HPDE6-E6E7 (cell line): ENCODE data around the gene LINGO3.

Source experiments
- DNase-seq: peaks from one replicate; pipeline ENCODE4 v3.0.0; 2011; ENCODE audit warnings: missing footprints; ENCODE audit errors: extremely low spot score

The LINGO3 gene

GRCh38 chr19:2328401-2329148, 20.6 kb upstream of the LINGO3 start, which contains the start of the genes LSM7 and SPPL2B:
TSS of gene LSM7 (minus strand) at chr19:2328586. CDS start at chr19:2328566, 20 bp downstream.
TSS of gene SPPL2B (plus strand) at chr19:2328684. CDS start at chr19:2328710, 26 bp downstream.
- DNase-seq: peak; percentile 95

DNA sequence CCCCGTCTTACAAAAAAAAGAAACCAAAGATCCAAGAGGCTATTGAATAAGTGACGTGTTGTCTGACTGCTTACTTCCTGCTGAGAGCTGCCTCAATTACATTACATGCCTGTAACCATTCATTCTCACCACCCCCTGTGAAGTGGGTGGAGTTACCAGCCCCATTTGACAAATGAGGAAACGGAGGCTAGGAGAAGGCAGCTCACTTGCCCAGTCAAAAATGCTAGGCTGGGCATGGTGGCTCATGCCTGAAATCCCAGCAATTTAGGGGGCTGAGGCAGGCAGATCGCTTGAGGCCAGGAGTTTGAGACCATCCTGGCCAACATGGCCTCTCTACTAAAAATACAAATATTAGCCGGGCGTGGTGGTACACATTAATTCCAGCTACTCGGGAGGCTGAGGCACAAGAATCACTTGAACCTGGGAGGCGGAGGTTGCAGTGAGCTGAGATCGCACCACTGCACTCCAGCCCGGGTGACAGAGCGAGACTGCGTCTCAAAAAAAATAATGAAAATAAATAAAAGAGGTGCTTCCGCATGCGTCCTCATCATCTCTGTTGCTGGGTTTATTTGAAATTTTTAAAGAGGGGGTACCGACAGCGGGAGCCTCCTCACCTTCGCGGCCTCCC, 19.9 kb upstream of the LINGO3 start:
- DNase-seq: peak; percentile 49

DNA sequence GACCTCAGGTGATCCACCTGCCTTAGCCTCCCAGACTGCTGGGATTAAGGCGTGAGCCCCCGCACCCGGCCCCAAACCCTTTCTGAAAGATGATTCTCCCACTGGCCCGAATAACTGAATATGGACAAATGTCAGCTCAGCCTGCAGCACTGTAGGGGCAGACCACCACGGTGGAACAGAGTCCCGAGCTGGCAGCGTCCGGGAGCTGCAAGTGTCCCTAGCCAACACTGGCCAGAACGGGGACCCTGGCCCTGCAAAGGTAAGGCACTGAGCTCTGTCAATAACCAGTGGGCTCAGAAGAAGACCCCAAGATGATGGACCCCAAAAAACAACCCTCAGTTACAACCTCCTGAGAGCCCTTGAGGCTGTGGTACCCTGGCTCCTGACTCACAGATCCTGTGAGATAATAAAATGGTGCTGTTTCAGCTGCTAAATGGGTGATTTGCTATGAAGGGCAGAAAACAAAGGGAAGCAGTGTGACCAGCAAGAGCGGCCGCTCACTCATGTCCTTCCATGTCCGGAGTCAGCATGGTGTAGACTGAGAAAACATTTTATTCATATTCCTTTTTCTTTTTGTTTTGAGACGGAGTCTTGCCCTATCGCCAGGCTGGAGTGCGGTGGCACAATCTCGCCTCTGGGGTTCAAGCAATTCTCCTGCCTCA, 18.9 kb upstream of the LINGO3 start:
- DNase-seq: no peak

- DNase-seq: no peak
Measured at GRCh38 chr19:2325281-2326046, 17.5 kb upstream of the LINGO3 start.

DNA sequence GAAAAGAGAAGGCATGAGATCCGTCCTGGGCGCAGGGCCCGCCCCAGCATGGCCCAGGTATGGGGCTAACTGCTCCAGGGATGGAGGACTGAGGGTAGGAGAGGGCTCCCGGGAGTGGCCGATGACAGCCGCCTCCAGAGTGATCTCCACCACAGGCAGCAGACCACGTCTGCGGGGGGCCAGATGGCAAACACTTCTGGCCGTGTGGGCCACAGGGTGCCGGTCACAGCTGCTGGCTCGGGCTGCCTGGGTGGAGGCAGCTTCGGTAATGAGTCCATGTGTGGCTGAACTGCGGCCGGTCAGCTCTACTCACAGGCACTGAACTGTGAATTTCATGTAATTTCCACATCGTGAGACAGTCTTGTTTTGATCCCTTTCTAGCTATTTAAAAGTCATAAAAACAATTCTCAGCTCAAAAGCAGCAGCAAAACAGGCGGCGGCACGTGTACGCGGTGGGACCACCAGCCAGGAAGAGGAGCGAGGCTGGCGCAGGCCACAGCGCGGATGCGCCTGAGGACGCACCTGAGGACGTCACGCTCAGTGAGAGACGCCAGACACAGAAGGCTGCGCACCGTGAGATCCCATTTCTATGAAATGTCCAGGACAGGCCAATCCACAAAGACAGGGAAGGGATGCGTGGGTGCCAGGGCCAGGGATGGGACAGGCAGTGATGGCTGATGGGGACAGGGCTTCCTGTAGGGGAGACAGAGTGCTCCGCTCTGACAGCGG, 16.4 kb upstream of the LINGO3 start:
- no peak for DNase-seq

- DNase-seq: no peak
Measured at GRCh38 chr19:2323707-2324106, 15.8 kb upstream of the LINGO3 start.

GRCh38 chr19:2321565-2322283, 13.8 kb upstream of the LINGO3 start:
- no peak for DNase-seq

- DNase-seq: no peak
Measured at GRCh38 chr19:2320939-2321338, 13.0 kb upstream of the LINGO3 start.

DNA sequence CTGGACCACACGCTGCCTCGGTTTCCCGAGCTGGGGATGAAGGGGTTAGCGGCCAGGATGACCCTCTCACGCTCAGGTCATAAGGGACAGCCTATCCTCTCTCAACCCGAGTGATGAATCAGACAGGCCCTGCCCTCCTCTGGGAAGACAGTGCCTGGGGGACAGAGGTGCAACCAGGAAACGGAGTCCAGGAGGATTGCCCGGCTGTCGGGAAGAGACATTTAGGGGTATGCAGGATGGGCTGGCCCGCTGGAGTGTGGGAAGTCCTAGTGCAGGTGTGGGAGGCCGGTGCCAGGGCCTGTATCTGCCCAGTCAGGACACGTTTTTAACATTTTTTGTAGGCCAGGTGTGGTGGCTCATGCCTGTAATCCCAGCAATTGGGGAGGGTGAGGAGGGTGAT, 12.1 kb upstream of the LINGO3 start:
- DNase-seq: peak; percentile 66

DNA sequence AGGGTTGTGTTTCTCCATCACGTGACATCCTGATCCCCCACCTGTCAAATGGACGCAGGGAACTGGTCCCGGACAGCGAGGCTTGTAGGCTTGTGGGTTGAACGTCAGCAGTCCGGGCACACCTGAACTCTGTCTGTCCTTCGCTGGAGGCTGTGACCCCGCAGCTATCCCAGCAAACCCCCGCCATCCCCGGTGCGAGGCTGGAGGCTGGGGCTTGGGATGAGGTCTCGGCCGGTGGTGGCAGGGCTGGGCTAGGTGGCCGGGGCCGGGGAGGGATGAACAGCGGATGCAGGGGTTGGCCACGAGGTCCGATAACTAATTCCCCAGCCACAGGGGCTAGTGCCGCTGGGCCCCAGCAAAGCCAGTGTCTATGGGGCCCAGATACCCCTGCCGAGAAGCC, 11.6 kb upstream of the LINGO3 start:
- no peak for DNase-seq

- DNase-seq: no peak
Measured at GRCh38 chr19:2318923-2319322, 11.0 kb upstream of the LINGO3 start.

- no peak for DNase-seq
Measured at GRCh38 chr19:2317756-2318155, 9.8 kb upstream of the LINGO3 start.

DNA sequence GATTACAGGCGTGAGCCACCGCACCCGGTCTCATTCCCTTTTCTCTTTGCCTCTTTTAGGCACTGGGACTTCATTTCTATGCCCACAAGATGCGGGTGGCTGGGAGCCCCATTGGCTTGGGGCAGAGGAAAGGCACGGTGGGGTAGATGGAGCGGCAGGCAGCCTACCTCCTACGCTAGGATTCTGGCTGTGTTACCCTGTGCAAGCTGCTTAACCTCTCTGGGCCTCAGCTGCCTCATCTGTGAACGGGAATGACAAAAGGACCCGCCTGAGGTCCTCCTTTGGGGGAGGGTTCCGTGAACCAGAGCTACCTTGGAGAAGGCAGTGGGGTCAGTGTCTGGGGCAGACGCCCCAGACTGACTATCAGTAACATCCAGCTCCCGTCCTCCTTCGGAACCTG, 9.3 kb upstream of the LINGO3 start:
- no peak for DNase-seq

- DNase-seq: no peak
Measured at GRCh38 chr19:2315818-2316353, 7.9 kb upstream of the LINGO3 start.

DNA sequence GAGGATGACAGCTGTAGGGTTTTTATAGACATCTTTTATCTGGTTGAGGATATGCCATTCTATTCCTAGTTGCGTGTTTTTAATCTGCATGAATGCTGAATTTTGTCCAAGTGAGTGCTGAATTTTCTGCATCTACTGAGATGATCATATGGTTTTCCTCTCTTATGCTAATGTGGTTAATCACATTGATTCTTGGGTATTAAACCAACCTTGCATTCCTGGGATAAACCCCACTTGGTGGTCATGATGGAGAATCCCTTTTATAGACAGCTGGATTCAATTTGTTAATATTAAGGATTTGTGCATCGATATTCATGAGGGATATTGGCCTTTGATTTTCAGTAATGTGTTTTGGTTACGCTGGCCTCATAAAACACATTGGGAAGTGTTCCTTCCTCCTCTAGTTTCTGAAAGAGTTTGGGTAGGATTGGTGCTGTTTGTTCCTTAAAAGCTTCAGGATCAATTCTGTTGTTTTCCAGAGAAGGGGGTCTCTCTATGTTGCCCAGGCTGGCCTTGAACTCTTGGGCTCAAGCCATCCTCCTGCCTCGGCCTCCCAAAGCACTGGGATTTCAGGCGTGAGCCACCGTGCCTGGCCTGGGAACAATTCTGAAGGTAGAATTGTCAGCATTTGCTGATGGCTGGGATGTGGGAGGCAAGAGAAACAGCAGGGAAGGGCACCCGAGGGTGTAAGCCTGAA, 7.3 kb upstream of the LINGO3 start:
- DNase-seq: no peak

GRCh38 chr19:2312820-2313501, 5.0 kb upstream of the LINGO3 start:
- no peak for DNase-seq

- DNase-seq: no peak
Measured at GRCh38 chr19:2311093-2311492, 3.1 kb upstream of the LINGO3 start.

DNA sequence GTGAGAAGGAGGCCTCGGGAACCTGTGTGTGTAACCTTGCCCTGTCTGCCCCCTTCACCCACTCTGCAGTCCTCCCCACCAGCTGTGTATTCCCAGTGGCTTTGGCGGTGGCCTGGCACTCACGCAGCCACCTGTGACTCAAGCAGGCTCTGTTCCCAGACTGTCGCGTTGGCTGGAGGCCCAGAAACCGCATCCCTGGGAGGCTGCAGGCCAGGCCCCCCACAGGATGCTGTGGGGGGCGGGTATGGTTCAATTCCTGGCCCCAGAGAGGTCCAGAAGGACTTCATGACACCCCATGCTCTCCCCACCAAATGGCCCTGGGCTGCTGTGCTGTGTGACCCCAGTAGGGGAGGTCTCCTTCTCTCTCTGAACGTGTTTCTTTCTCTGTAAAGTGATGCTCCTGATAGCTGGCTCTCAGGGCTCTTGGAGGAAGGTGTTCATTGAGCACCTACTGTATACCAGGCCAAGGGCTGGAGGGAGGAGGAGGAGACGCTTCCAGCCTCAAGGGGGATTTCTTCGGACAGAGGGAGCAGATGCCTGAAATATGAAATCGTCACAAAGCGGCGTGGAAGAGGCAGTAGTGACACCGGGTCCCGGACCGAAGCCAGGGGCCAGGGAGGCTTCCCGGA, 1.9 kb upstream of the LINGO3 start:
- DNase-seq: no peak

- DNase-seq: no peak
Measured at GRCh38 chr19:2307518-2308012, 389 bp downstream of the LINGO3 start.
